SH-SY5Y (cell line): Measurements from ENCODE around the gene PROC.

Experiments
- GATA2 ChIP-seq: IDR thresholded peaks from 2 replicates; pipeline ENCODE4 v1.6.1; 2011; ENCODE audit warnings: mild to moderate bottlenecking, low read depth, low read length
- GATA3 ChIP-seq: IDR thresholded peaks from 2 replicates; pipeline ENCODE4 v1.6.1; 2011; ENCODE audit warnings: low read depth, mild to moderate bottlenecking, low read length, moderate library complexity

- TF ChIP-seq GATA2 (no peak), GATA3 (no peak)
These were observed 36.7 kb downstream of the PROC start for GRCh38 chr2:127454595-127455565.
